GM12864 (cell line): ENCODE results near the gene TBX1.

Experiments
- DNase-seq: peaks from one replicate; pipeline ENCODE4 v3.0.0-alpha.2; 2011; ENCODE audit warnings: low read depth
- H3K4me3 ChIP-seq: 2 replicates; pipeline ENCODE4 v1.5.1; 2011; ENCODE audit warnings: mild to moderate bottlenecking, low read depth, low read length, control low read depth
- TF ChIP-seq, protein P1 (sequence below): IDR thresholded peaks from 2 replicates; pipeline ENCODE4 v1.5.1; 2011; ENCODE audit warnings: low read depth, mild to moderate bottlenecking, moderate library complexity, low read length, control low read depth, inconsistent platforms; ENCODE audit errors: missing control alignments

TBX1 gene

DNA sequence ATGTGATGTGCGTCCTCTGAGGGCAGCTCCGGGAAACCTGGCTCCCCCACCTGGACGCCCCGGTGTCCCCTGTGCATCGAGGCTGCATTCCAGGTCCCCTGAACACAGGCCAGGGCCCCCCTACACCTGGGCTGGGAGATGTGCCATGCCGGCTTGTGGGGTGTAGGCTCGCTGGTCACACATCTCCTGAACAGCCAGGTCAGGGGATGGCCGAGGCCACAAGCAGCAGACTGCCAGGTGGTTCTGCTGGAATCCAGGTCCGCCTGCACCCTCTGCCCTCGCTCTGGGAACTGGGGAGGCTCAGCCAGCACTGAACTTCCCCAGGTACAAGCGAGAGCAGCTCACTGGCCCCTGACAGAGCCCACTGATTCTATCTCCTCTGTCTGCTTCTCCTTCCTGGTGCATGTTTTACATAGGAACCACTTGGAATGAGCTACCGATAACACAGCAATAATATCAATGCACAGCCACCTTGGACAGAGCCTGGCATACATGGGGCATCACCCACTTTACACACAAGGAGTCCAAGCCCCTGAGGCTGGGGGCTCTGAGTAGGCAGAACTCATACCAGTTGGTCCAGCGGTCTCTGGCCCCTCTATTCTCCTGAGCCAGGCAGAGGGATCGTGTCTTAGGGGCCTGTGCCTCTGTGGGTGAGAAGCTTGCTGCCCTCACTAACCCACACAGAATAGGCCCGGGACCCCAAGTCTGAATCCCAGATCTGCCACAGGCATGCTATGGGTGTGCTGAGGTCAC is 46.8 kb downstream of the TBX1 start:
- TF ChIP-seq, protein P1, sequence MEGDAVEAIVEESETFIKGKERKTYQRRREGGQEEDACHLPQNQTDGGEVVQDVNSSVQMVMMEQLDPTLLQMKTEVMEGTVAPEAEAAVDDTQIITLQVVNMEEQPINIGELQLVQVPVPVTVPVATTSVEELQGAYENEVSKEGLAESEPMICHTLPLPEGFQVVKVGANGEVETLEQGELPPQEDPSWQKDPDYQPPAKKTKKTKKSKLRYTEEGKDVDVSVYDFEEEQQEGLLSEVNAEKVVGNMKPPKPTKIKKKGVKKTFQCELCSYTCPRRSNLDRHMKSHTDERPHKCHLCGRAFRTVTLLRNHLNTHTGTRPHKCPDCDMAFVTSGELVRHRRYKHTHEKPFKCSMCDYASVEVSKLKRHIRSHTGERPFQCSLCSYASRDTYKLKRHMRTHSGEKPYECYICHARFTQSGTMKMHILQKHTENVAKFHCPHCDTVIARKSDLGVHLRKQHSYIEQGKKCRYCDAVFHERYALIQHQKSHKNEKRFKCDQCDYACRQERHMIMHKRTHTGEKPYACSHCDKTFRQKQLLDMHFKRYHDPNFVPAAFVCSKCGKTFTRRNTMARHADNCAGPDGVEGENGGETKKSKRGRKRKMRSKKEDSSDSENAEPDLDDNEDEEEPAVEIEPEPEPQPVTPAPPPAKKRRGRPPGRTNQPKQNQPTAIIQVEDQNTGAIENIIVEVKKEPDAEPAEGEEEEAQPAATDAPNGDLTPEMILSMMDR = no peak

DNA sequence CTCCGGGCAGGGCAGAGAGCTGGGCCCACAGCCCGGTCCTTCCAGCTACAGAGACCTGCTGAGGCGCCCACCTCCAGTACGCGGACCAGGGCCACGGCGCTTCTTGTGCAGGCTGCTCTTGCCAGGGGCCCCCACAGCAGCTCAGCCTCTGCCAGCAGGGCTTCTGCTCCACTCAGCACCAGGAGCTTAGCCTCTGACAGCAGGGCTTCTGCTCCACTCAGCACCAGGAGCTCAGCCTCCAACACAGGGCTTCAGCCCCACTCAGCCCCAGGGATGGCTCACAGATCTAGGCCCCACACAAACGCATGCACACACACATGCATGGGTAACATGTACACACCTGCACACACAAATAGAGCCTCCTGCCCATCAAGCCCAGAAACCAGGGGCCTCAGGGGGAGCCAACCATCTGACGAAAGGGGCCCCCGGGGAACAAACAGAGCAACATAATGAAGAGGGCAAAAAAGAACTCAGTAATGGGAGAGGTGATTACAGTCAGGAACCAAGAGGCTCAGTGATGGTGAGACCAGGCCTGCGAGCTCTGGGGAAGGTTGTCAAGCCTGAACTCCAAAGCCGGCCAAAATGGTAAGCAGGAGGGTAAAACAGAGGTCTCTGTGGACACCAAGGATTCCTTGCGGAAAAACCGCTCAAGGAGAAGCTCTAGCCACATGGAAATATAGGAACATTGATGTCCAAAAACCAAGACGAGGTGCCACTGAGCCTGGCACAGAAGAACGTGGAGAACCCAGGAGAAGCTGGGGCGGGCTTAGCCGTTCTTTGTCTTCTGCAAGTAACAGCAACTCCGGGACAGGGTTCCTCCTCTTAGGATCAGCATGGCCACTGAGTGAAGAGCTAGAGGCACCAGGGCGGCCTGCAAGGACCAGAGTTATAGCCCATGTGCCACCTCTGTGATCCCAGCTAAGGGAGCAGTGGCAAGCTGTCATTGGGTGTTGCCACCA is 47.6 kb downstream of the TBX1 start:
- TF ChIP-seq, protein P1 = no peak
- H3K4me3 ChIP-seq = no peak overlapping the region
- no peak for DNase-seq

More for the DNA sequence above, 46.8 kb downstream of the TBX1 start:
- no peak overlapping the region for H3K4me3 ChIP-seq
- no peak for DNase-seq

DNA sequence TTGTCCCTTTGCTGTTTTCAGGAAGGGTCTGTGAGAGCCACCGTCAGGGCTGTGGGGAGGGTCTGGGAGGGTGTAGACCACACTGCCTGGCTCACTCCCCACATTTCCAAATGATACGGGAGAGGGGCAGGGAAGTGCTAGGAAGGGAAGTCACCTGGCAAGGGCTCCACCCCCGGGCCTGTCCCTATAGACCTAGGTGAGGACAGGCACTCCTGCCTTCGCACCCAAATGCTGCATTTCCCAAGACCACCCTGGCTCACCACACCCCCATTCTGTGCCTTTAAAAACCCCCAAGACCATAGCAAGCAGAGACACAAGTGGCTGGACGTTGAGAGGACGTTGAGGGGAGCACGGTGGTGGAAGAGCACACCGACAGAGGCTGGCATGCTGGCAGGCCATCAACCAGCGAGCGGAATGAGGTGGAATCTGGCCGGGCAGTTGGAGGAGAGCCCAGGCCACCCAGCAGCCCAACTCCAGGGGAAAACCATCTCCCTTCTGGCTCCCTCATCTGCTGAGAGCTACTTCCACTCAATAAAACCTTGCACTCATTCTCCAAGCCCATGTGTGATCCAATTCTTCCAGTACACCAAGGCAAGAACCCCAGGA is 48.4 kb downstream of the TBX1 start:
- TF ChIP-seq, protein P1 = no peak
- H3K4me3 ChIP-seq = no peak overlapping the region
- no peak for DNase-seq

DNA sequence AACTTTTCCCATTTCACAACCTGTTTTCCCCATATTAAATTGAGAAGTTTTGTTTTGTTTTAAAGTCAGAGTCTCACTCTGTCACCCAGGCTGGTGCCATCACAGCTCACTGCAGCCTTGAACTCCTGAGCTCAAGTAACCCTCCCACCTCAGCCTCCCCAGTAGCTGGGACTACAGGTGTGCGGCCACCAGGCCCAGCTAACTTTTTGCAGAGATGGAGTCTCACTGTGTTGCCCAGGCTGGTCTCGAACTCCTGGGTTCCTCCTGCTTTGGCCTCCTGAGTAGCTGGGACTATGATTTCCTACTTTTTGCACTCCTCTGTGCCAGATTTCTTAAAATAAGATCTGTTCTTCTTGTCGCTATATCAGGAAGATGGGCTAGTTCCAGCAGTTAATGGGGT is 49.2 kb downstream of the TBX1 start:
- no peak for DNase-seq
- no peak overlapping the region for H3K4me3 ChIP-seq
- TF ChIP-seq, protein P1 = no peak

DNA sequence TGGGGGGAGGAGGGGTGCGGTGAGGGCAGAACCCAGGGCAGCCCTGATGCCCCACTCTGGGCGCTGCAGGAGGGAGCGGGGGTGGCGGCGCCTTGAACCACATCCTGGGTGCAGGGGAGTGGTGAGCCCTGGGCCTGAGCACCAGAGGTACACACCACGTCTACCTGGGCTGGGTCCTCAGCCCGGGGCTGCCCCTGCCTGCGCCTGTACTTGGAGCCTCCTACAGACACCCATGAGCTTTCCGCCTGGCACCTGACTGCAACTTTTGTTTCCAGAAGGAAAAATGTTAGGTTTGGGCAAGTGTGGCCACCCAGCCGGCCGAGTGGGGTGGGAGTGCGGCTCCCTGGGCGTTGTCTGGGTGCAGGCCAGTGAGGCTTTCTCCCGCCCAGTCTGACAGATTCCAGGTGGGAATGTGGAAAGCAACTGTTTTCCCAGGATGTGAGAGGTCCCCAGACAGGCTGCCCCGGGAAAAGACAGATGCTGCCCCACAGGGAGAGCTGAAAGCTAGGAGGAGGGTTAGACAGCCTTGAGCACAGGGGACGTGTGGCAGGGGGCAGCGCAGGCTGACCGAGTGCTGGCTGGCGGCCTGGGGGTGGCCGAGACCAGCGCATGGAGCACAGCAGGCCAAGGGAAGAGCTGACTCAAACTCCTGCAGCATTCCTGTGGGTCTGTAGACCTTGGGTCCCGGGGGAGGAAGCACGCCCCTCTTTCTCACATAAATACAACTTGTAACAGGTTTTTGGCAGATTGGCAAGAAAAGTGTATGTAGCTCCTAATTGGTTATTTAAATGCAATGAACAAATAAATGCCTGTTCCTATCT is 50.0 kb downstream of the TBX1 start:
- TF ChIP-seq, protein P1 = no peak
- no peak overlapping the region for H3K4me3 ChIP-seq
- DNase-seq = no peak

DNA sequence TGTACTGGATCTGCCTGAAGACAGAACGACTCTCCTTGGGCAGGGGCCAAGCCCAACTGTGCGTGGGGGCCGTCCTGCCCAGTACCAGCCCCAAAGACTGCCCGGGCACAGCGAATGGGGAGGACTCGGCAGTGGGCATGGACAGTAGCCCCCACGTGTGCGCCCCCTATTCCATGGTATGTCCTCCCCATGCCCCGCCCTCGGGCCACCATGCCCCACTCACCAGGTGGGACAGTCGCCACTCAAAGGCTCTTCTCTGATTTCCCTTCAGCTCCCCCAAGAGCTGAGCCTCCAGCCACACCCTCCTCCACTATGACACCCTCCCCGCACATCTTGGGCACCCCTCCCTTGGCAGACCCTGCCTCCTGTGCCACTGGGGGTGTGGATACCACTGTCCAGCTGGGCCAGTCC is 50.6 kb downstream of the TBX1 start:
- DNase-seq = no peak
- TF ChIP-seq, protein P1 = no peak
- no peak overlapping the region for H3K4me3 ChIP-seq
